Caco-2 (cell line): Measurements from ENCODE around the gene WNT10A. TPM values are rescaled to one million over a fixed set of nuclear protein-coding genes. Genes with fewer than 3 reads are reported as not detected.
"Not testable (repeated sequence)": the region's sequence is repeated elsewhere in the genome, so short reads cannot be mapped to it uniquely, and the experiment has no call there.

Experiments used
- BruUV-seq: library from RNA; stranded (reverse); fragments of 400-500 nt; replicated peaks from 2 replicates; lab custom pipeline; 2021; lab: Mats Ljungman, UMichigan
- CTCF ChIA-PET: fragments of 300-600 bp; sonication (Branson Sonifier 250); formaldehyde crosslinking; loops from one replicate; lab custom pipeline; 2022; ENCODE audit warnings: antibody characterized with exemption; lab: Charles Lee
- POLR2A ChIA-PET: fragments of 300-600 bp; sonication (Branson Sonifier 250); formaldehyde crosslinking; loops from one replicate; lab custom pipeline; 2022; ENCODE audit warnings: antibody characterized with exemption; lab: Charles Lee
- DNase-seq, 2 experiments: peaks; one replicate each; pipeline versions ENCODE4 v3.0.0 to v3.0.0-alpha.2; 2020 to 2022
- H3K27me3 ChIP-seq: replicated peaks from 2 replicates; pipeline ENCODE4 v1.6.0; 2011; ENCODE audit warnings: low read length; ENCODE audit not compliant: control insufficient read depth, insufficient read depth
- H3K36me3 ChIP-seq: 2 replicates; pipeline ENCODE4 v1.5.1; 2011; ENCODE audit warnings: low read length; ENCODE audit not compliant: control insufficient read depth, insufficient read depth
- H3K4me1 ChIP-seq: fragments of 250-450 bp; sonication (Bioruptor Pico); 2 replicates; pipeline ENCODE4 v1.5.1; 2020; ENCODE audit warnings: mild to moderate bottlenecking
- H3K4me3 ChIP-seq: 2 replicates; pipeline ENCODE4 v1.5.1; 2011; ENCODE audit warnings: low read depth, mild to moderate bottlenecking, control low read depth, low read length
- H3K9me3 ChIP-seq: fragments of 250-450 bp; sonication (Bioruptor Pico); 2 replicates; pipeline ENCODE4 v1.5.1; 2020; ENCODE audit warnings: mild to moderate bottlenecking, moderate library complexity
- H3K27ac Mint-ChIP-seq: one replicate; pipeline ENCODE4 v1.8.0; 2022; ENCODE audit warnings: mixed read lengths; ENCODE audit not compliant: unreplicated experiment
- H3K27me3 Mint-ChIP-seq: one replicate; pipeline ENCODE4 v1.8.0; 2022; ENCODE audit warnings: mixed read lengths; ENCODE audit not compliant: insufficient read depth, unreplicated experiment
- H3K36me3 Mint-ChIP-seq: one replicate; pipeline ENCODE4 v1.8.0; 2022; ENCODE audit warnings: mild to moderate bottlenecking, mixed read lengths; ENCODE audit not compliant: insufficient read depth, unreplicated experiment
- H3K4me1 Mint-ChIP-seq: one replicate; pipeline ENCODE4 v1.8.0; 2022; ENCODE audit warnings: low read depth, mixed read lengths; ENCODE audit not compliant: unreplicated experiment
- H3K4me3 Mint-ChIP-seq: one replicate; pipeline ENCODE4 v1.8.0; 2022; ENCODE audit warnings: mild to moderate bottlenecking, moderate library complexity, mixed read lengths; ENCODE audit not compliant: unreplicated experiment
- H3K9me3 Mint-ChIP-seq: one replicate; pipeline ENCODE4 v1.8.0; 2022; ENCODE audit warnings: mixed read lengths; ENCODE audit not compliant: unreplicated experiment
- CTCF ChIP-seq, 2 experiments: fragments of 200-600 bp in 1 of 2; IDR thresholded peaks; 1 replicate in 1 of 2; 2 replicates in 1 of 2; pipeline versions ENCODE4 v1.5.1 to v1.8.0; 2011 to 2022; ENCODE audit warnings: antibody characterized with exemption in 1 of 2, control low read depth in 1 of 2, inconsistent platforms in 1 of 2, low read depth in 1 of 2, low read length in 1 of 2, mild to moderate bottlenecking in 1 of 2, moderate library complexity in 1 of 2; ENCODE audit not compliant: insufficient read depth in 1 of 2, severe bottlenecking in 1 of 2, unreplicated experiment in 1 of 2
- intact Hi-C: fragments of 100-400 bp; cut with micrococcal nuclease; formaldehyde crosslinking; loops from one replicate; pipeline ENCODE4 v1.10.0; 2022; ENCODE audit not compliant: unreplicated experiment
- total RNA-seq: library from RNA; stranded (reverse); gene quantifications from 2 replicates; pipeline ENCODE4 v1.2.3, GENCODE V29; 2022

Gene WNT10A
- total RNA-seq, 1 experiment from 2014 or later: 1.2 TPM

- Mint-ChIP-seq H3K36me3 (no peaks in the 10 kb centered on the region), H3K27ac (no peak overlapping the region), H3K4me3 (no peak overlapping the region), H3K4me1 (no peaks in the 10 kb centered on the region), H3K27me3 (peaks cover 9% of the 10 kb centered on the region), H3K9me3 (peaks cover 11% of the 10 kb centered on the region)
- intact Hi-C loops: no loop called here
- POLR2A ChIA-PET: no interaction called here
- no peaks in the 10 kb centered on the region for H3K36me3 ChIP-seq
- H3K9me3 ChIP-seq: peaks cover 3% of the 10 kb centered on the region; the same call in 1 of the 2 replicates
- BruUV-seq: no TSS peak
- DNase-seq: no peak
- H3K4me3 ChIP-seq: no peak overlapping the region
- no peaks in the 10 kb centered on the region; the same call in 1 of the 2 replicates for H3K27me3 ChIP-seq
- no peaks in the 10 kb centered on the region for H3K4me1 ChIP-seq
- CTCF ChIA-PET: no interaction called here
- TF ChIP-seq CTCF (IDR thresholded peaks at IDR 0.05; ENCODE audit: insufficient read depth in 1 of 2, low read depth in 1 of 2, low read length in 1 of 2, severe bottlenecking in 1 of 2, unreplicated experiment in 1 of 2): no peak
Measured at GRCh38 chr2:218837495-218837894, 43.2 kb upstream of the WNT10A start.

GRCh38 chr2:218839430-218839829 is 41.2 kb upstream of the WNT10A start:
- no peak overlapping the region for H3K4me3 Mint-ChIP-seq
- no peak for TF ChIP-seq CTCF (IDR thresholded peaks at IDR 0.05; ENCODE audit: insufficient read depth in 1 of 2, low read depth in 1 of 2, low read length in 1 of 2, severe bottlenecking in 1 of 2, unreplicated experiment in 1 of 2)
- CTCF ChIA-PET: interaction anchor here (0.7 to 1.3 kb wide), 2 partner anchors 8 to 11 kb away, joined by 3 to 5 read pairs; no protein-coding TSS in a partner anchor
- intact Hi-C loops: no loop called here
- no peaks in the 10 kb centered on the region for H3K36me3 Mint-ChIP-seq
- Histone ChIP-seq H3K27me3 (no peaks in the 10 kb centered on the region), H3K4me1 (no peaks in the 10 kb centered on the region), H3K4me3 (no peak overlapping the region), H3K9me3 (peaks cover 3% of the 10 kb centered on the region; the same call in 1 of the 2 replicates), H3K36me3 (no peaks in the 10 kb centered on the region)
- no peak for DNase-seq
- POLR2A ChIA-PET: no interaction called here
- H3K27me3 Mint-ChIP-seq: peaks cover 11% of the 10 kb centered on the region
- no TSS peak for BruUV-seq
- H3K27ac Mint-ChIP-seq: no peak overlapping the region
- no peaks in the 10 kb centered on the region for H3K4me1 Mint-ChIP-seq
- peaks cover 11% of the 10 kb centered on the region for H3K9me3 Mint-ChIP-seq

GRCh38 chr2:218839888-218840287 is 40.8 kb upstream of the WNT10A start:
- Histone ChIP-seq H3K36me3 (no peaks in the 10 kb centered on the region), H3K9me3 (peaks cover 3% of the 10 kb centered on the region; the same call in 1 of the 2 replicates), H3K4me1 (no peaks in the 10 kb centered on the region), H3K4me3 (no peak overlapping the region), H3K27me3 (no peaks in the 10 kb centered on the region)
- POLR2A ChIA-PET: interaction anchor here (0.6 kb wide), 1 partner anchor 306 kb away, joined by 4 read pairs; no protein-coding TSS in a partner anchor
- intact Hi-C loops: no loop called here
- H3K27me3 Mint-ChIP-seq: peaks cover 11% of the 10 kb centered on the region
- BruUV-seq: no TSS peak
- no peaks in the 10 kb centered on the region for H3K36me3 Mint-ChIP-seq
- H3K9me3 Mint-ChIP-seq: peaks cover 11% of the 10 kb centered on the region
- no peak for TF ChIP-seq CTCF (IDR thresholded peaks at IDR 0.05; ENCODE audit: insufficient read depth in 1 of 2, low read depth in 1 of 2, low read length in 1 of 2, severe bottlenecking in 1 of 2, unreplicated experiment in 1 of 2)
- no peak overlapping the region for H3K27ac Mint-ChIP-seq
- DNase-seq: no peak
- no peaks in the 10 kb centered on the region for H3K4me1 Mint-ChIP-seq
- CTCF ChIA-PET: interaction anchor here (1.3 kb wide), 1 partner anchor 8 kb away, joined by 5 read pairs; no protein-coding TSS in a partner anchor
- H3K4me3 Mint-ChIP-seq: no peak overlapping the region

- H3K36me3 Mint-ChIP-seq, H3K27me3 ChIP-seq, H3K4me3 Mint-ChIP-seq, H3K4me1 Mint-ChIP-seq, H3K36me3 ChIP-seq, H3K27ac Mint-ChIP-seq, H3K4me1 ChIP-seq, POLR2A ChIA-PET, H3K9me3 ChIP-seq, BruUV-seq, intact Hi-C loops, H3K27me3 Mint-ChIP-seq, H3K4me3 ChIP-seq, H3K9me3 Mint-ChIP-seq, CTCF ChIA-PET, DNase-seq: not testable (repeated sequence)
Measured at GRCh38 chr2:218844334-218844733, 36.3 kb upstream of the WNT10A start.

GRCh38 chr2:218846963-218847362 is 33.7 kb upstream of the WNT10A start:
- H3K9me3 Mint-ChIP-seq, H3K36me3 ChIP-seq, H3K9me3 ChIP-seq, H3K4me1 ChIP-seq, H3K36me3 Mint-ChIP-seq, H3K4me3 ChIP-seq, H3K4me1 Mint-ChIP-seq, H3K27me3 Mint-ChIP-seq, BruUV-seq, DNase-seq, H3K27ac Mint-ChIP-seq, H3K27me3 ChIP-seq, H3K4me3 Mint-ChIP-seq: not testable (repeated sequence)
- intact Hi-C loops: loop anchor here (1.0 to 2.0 kb wide), 8 partner anchors 65 to 278 kb away; partner anchors contain the start of genes CNOT9, CYP27A1 and USP37
- ChIA-PET POLR2A (interaction anchor here (1.0 kb wide), 1 partner anchor 188 kb away, joined by 4 read pairs; the partner anchor contains the start of genes BCS1L and ZNF142), CTCF (interaction anchor here (0.5 to 2.6 kb wide), 28 partner anchors 8 to 257 kb away, joined by 3 to 77 read pairs (median 4); partner anchors contain the start of genes BCS1L, CYP27A1, RNF25 and STK36)
